ENCODE data around the gene CNOT6. TPM values are rescaled to one million over a fixed set of nuclear protein-coding genes. Genes with fewer than 3 reads are reported as not detected.

CNOT6 gene
- total RNA-seq, 1 donor from 2014 or later, result 15.1 TPM

- H3K27ac ChIP-seq (ENCODE audit: low read depth, low read length), result no peak overlapping the region
- no peaks in the 10 kb centered on the region for H3K9me3 ChIP-seq (ENCODE audit: control insufficient read depth in 3 of 3, low read length in 3 of 3)
- H3K36me3 ChIP-seq (ENCODE audit: control insufficient read depth in 3 of 3, insufficient read depth in 3 of 3, low read length in 3 of 3), result peaks cover 0 to 2% (median 0%) of the 10 kb centered on the region in 3 donors
- peaks cover 0 to 3% (median 0%) of the 10 kb centered on the region in 3 donors for H3K4me1 ChIP-seq (ENCODE audit: control insufficient read depth in 3 of 3, insufficient read depth in 3 of 3, low read length in 3 of 3)
- H3K9ac ChIP-seq (ENCODE audit: low read depth in 1 of 3, low read length in 3 of 3), result no peak overlapping the region
- no peak overlapping the region for H3K4me3 ChIP-seq (ENCODE audit: low read length in 3 of 3)
- H3K27me3 ChIP-seq (ENCODE audit: control insufficient read depth in 3 of 3, insufficient read depth in 3 of 3, low read length in 3 of 3), result peaks cover 8 to 31% (median 12%) of the 10 kb centered on the region in 3 donors
These were observed 129.2 kb downstream of the CNOT6 start for GRCh38 chr5:180623411-180623834.

DNA sequence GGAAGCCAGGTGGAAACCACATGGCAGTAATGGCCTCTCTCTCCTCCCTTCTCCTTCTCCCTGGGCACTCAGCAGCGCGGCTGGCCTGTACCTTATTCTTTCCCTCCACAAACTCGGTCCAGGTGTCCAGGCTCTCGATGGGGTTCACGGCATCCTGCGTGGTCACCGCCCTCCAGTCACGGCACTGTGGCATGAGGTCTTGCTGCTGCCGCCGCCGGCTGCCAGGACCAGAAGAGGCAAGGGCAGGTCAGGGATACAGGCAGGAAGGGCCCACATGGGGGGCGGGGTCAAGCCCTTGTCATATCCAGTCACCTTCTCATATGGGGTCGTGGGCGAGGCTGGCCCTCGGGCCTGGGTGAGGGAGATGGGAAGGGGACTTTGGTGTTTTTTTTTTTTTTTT is 129.7 kb downstream of the CNOT6 start:
- H3K4me1 ChIP-seq (ENCODE audit: control insufficient read depth in 3 of 3, insufficient read depth in 3 of 3, low read length in 3 of 3), result peaks cover 0 to 3% (median 0%) of the 10 kb centered on the region in 3 donors
- H3K9me3 ChIP-seq (ENCODE audit: control insufficient read depth in 3 of 3, low read length in 3 of 3), result no peaks in the 10 kb centered on the region
- no peak overlapping the region for H3K27ac ChIP-seq (ENCODE audit: low read depth, low read length)
- H3K4me3 ChIP-seq (ENCODE audit: low read length in 3 of 3), result no peak overlapping the region
- H3K27me3 ChIP-seq (ENCODE audit: control insufficient read depth in 3 of 3, insufficient read depth in 3 of 3, low read length in 3 of 3), result peaks cover 4 to 27% (median 12%) of the 10 kb centered on the region in 3 donors
- H3K36me3 ChIP-seq (ENCODE audit: control insufficient read depth in 3 of 3, insufficient read depth in 3 of 3, low read length in 3 of 3), result peaks cover 0 to 2% (median 0%) of the 10 kb centered on the region in 3 donors
- no peak overlapping the region for H3K9ac ChIP-seq (ENCODE audit: low read depth in 1 of 3, low read length in 3 of 3)

DNA sequence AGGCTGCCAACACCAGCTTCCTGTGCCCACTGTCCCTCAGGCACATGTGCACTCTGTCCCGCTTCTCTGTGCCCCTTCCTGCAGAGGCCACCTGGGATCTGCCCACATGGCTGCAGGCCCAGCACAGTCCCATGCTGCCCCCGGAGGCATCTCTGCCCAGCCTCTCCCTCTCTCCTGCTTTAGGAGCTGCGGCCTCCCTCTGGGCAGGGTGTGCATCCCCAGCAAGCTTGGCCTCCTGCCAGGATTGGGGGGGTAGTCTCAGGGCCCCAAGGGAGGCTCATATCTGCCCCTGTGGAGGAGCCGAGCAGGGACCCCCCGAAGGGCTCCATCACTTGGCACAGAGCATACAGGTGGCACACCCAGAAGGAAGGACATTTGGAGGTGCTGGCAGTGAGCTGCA is 130.4 kb downstream of the CNOT6 start:
- peaks cover 0 to 3% (median 0%) of the 10 kb centered on the region in 3 donors for H3K4me1 ChIP-seq (ENCODE audit: control insufficient read depth in 3 of 3, insufficient read depth in 3 of 3, low read length in 3 of 3)
- H3K36me3 ChIP-seq (ENCODE audit: control insufficient read depth in 3 of 3, insufficient read depth in 3 of 3, low read length in 3 of 3), result peaks cover 0 to 2% (median 0%) of the 10 kb centered on the region in 3 donors
- no peak overlapping the region for H3K27ac ChIP-seq (ENCODE audit: low read depth, low read length)
- peaks cover 4 to 20% (median 9%) of the 10 kb centered on the region in 3 donors for H3K27me3 ChIP-seq (ENCODE audit: control insufficient read depth in 3 of 3, insufficient read depth in 3 of 3, low read length in 3 of 3)
- no peaks in the 10 kb centered on the region for H3K9me3 ChIP-seq (ENCODE audit: control insufficient read depth in 3 of 3, low read length in 3 of 3)
- no peak overlapping the region for H3K9ac ChIP-seq (ENCODE audit: low read depth in 1 of 3, low read length in 3 of 3)
- no peak overlapping the region for H3K4me3 ChIP-seq (ENCODE audit: low read length in 3 of 3)

DNA sequence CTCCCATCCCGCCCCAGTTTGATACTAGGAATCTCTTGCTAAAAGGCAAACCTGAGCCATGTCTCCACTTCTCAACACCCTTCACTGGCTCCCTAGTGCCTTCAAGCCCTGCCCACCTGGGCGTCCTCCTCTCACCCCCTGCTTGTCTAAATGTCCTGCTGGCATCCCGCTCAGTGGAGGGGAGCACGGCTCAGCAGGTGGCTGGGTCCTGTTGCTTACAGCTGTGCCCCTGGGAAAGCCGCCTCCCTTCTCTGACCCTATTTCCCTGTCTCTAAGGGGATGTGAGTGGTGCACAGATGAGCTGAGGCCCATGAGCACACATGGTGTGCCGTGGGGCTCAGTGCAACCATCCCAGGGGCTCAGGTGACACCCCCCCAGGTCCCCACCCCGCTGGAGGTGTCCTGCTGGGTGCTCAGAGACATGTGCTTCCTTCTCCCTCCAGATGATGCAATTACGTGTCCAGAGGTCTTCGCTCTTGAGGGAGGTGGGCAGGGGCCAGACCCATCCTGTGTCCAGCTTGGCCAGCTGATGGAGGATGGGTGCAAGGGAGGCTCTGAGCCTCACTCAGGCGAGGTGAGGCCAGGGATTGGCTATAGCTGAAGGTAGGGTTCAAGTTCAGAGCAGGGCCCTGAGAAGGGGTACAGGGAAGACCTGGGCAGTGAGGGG is 131.1 kb downstream of the CNOT6 start:
- H3K4me1 ChIP-seq (ENCODE audit: control insufficient read depth in 3 of 3, insufficient read depth in 3 of 3, low read length in 3 of 3), result peaks cover 0 to 3% (median 0%) of the 10 kb centered on the region in 3 donors
- H3K27me3 ChIP-seq (ENCODE audit: control insufficient read depth in 3 of 3, insufficient read depth in 3 of 3, low read length in 3 of 3), result peaks cover 0 to 15% (median 4%) of the 10 kb centered on the region in 3 donors
- H3K36me3 ChIP-seq (ENCODE audit: control insufficient read depth in 3 of 3, insufficient read depth in 3 of 3, low read length in 3 of 3), result no peaks in the 10 kb centered on the region
- H3K9ac ChIP-seq (ENCODE audit: low read depth in 1 of 3, low read length in 3 of 3), result no peak overlapping the region
- no peak overlapping the region for H3K4me3 ChIP-seq (ENCODE audit: low read length in 3 of 3)
- no peaks in the 10 kb centered on the region for H3K9me3 ChIP-seq (ENCODE audit: control insufficient read depth in 3 of 3, low read length in 3 of 3)
- no peak overlapping the region for H3K27ac ChIP-seq (ENCODE audit: low read depth, low read length)

- Histone ChIP-seq H3K36me3 (ENCODE audit: control insufficient read depth in 3 of 3, insufficient read depth in 3 of 3, low read length in 3 of 3) (no peaks in the 10 kb centered on the region), H3K4me3 (ENCODE audit: low read length in 3 of 3) (no peak overlapping the region), H3K27me3 (ENCODE audit: control insufficient read depth in 3 of 3, insufficient read depth in 3 of 3, low read length in 3 of 3) (peaks cover 0 to 10% (median 0%) of the 10 kb centered on the region in 3 donors), H3K9me3 (ENCODE audit: control insufficient read depth in 3 of 3, low read length in 3 of 3) (no peaks in the 10 kb centered on the region), H3K4me1 (ENCODE audit: control insufficient read depth in 3 of 3, insufficient read depth in 3 of 3, low read length in 3 of 3) (peaks cover 0 to 3% (median 0%) of the 10 kb centered on the region in 3 donors), H3K27ac (ENCODE audit: low read depth, low read length) (no peak overlapping the region), H3K9ac (ENCODE audit: low read depth in 1 of 3, low read length in 3 of 3) (no peak overlapping the region)
These were observed 131.8 kb downstream of the CNOT6 start for GRCh38 chr5:180625791-180626660.

GRCh38 chr5:180626661-180627385 is 132.6 kb downstream of the CNOT6 start:
- peaks cover 0 to 12% (median 3%) of the 10 kb centered on the region in 3 donors for H3K27me3 ChIP-seq (ENCODE audit: control insufficient read depth in 3 of 3, insufficient read depth in 3 of 3, low read length in 3 of 3)
- no peaks in the 10 kb centered on the region for H3K36me3 ChIP-seq (ENCODE audit: control insufficient read depth in 3 of 3, insufficient read depth in 3 of 3, low read length in 3 of 3)
- no peaks in the 10 kb centered on the region for H3K9me3 ChIP-seq (ENCODE audit: control insufficient read depth in 3 of 3, low read length in 3 of 3)
- H3K27ac ChIP-seq (ENCODE audit: low read depth, low read length), result no peak overlapping the region
- no peak overlapping the region for H3K9ac ChIP-seq (ENCODE audit: low read depth in 1 of 3, low read length in 3 of 3)
- no peak overlapping the region for H3K4me3 ChIP-seq (ENCODE audit: low read length in 3 of 3)
- H3K4me1 ChIP-seq (ENCODE audit: control insufficient read depth in 3 of 3, insufficient read depth in 3 of 3, low read length in 3 of 3), result peaks cover 0 to 3% (median 0%) of the 10 kb centered on the region in 3 donors

DNA sequence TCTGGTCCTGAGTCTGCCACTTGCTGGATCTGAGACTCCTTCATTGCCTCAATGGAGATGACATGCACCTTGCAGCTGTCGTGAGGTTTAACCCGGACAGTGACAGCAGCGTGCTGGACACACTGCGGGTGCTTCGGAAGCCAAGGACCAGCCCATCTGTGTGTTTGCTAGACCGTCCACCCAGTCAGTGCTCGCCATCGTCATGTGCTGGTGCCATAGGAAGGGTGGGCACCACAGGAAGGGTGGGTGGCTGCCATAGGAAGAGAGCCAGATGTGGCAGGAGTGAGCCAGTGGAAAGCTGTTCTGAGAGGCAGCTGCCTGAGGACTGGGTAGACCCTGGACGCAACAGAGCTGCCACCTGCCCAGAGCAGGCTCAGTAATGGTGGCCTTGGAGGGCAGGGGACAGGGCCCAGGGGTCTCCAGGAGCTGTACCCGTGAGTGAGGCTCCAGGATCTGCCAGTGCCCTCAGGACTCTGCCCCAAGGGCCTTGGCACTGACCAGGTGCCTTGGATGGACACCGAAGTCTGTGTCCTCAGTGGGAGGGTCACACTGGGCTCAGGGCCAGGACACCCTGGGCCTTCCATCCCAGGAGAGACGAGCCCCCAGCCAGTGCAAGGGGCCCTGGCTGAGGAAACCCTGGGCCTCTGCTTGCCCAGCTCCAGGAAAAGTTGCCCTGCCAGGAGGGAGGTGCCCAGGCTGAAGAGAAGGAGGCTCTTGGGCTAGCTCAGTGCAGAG is 133.4 kb downstream of the CNOT6 start:
- Histone ChIP-seq H3K4me1 (ENCODE audit: control insufficient read depth in 3 of 3, insufficient read depth in 3 of 3, low read length in 3 of 3) (peaks cover 0 to 4% (median 0%) of the 10 kb centered on the region in 3 donors), H3K9me3 (ENCODE audit: control insufficient read depth in 3 of 3, low read length in 3 of 3) (no peaks in the 10 kb centered on the region), H3K27ac (ENCODE audit: low read depth, low read length) (no peak overlapping the region), H3K27me3 (ENCODE audit: control insufficient read depth in 3 of 3, insufficient read depth in 3 of 3, low read length in 3 of 3) (peaks cover 0 to 16% (median 6%) of the 10 kb centered on the region in 3 donors), H3K36me3 (ENCODE audit: control insufficient read depth in 3 of 3, insufficient read depth in 3 of 3, low read length in 3 of 3) (no peaks in the 10 kb centered on the region), H3K9ac (ENCODE audit: low read depth in 1 of 3, low read length in 3 of 3) (no peak overlapping the region), H3K4me3 (ENCODE audit: low read length in 3 of 3) (no peak overlapping the region)

Measured in skeletal muscle tissue (tissue), 4 donors.